Activated T-cell treated with anti-CD3 and anti-CD28 coated beads for 1 hour (primary cell): ENCODE data around the gene MT1G.
"Not testable (repeated sequence)": the region's sequence is repeated elsewhere in the genome, so short reads cannot be mapped to it uniquely, and the experiment has no call there.

Experiments used
- DNase-seq: peaks from one replicate; pipeline ENCODE4 v3.0.0-alpha.2; 2020; ENCODE audit warnings: low read depth

The MT1G gene

DNA sequence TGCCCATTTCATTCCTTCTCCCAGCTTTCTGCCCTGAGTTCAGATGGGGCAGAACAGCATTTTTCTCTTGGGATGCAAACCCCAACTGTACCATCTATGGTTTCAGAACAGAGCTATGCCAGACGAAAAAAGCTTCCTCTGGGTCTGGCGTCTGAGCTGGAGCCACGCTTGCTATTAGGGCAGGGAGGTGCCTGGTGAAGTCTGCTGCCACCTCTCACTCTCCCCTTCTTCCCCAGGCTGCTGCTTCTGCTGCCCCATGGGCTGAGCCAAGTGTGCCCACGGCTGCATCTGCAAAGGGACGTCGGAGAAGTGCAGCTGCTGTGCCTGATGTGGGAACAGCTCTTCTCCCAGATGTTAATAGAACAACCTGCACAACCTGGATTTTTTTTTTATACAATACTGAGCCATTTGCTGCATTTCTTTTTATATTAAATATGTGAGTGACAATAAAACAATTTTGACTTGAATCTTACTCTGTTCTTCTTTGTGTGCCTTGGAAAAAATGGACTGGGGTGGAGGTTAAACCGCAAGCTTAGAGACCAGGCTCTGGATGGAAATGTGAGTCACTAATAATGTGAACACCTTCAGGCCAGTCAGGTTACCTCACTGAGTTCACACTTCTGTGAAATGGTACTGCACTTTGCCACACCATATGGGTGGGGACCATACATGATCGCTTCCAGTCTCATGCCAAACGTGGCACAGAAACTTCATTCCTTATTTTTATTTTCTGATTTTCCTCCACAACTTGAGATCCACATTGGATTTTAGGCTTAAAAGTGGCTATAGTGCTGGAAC lies 31.1 kb downstream of the MT1G start:
- DNase-seq = no peak

- no peak for DNase-seq
Measured at GRCh38 chr16:56635441-56635967, 32.4 kb downstream of the MT1G start.

- DNase-seq = no peak
Measured at GRCh38 chr16:56634715-56635440, 33.0 kb downstream of the MT1G start.

DNA sequence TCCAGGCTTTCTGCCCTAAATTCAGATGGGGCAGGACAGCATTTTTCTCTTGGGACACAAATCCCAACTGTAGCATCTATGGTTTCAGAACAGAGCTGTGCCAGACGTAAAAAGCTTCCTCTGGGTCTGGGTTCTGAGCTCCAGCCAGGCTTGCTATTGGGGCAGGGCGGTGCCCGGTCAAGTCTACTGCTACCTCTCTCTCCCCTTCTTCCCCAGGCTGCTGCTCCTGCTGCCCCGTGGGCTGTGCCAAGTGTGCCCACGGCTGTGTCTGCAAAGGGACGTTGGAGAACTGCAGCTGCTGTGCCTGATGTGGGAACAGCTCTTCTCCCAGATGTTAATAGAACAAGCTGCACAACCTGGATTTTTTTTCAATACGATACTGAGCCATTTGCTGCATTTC lies 34.3 kb downstream of the MT1G start:
- no peak for DNase-seq

- DNase-seq = no peak
Measured at GRCh38 chr16:56632848-56633365, 35.0 kb downstream of the MT1G start.

DNA sequence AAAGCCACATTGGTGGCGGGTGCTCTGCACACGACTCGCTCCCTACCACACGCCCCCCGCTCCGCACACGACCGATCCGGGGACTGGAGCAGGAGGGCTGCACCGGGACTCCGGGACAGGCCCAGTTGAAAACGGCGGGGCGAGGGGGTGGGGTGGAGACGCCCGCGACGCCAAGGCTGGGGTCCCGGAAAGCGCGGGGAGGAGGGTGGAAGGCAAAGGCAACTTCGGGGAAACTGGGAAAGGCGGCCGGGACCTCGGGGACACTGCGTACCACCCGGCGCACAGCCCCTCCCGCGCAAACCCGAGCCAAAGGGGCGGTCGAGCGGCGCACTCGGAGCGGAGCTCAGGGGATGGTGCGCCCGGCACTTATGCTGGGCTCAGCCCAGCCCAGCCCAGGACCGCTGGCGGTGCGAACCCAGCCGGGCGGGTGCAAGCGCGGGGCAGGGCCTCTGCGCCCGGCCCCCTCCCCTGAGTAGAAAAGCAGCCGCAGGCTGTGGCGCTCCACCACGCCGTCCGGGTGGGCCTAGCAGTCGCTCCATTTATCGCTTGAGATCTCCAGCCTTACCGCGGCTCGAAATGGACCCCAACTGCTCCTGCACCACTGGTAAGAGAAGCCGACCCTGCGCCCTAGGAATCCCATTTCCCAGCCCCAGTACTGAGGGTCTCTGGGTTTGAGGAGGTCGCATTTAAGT lies 35.6 kb downstream of the MT1G start, which contains the start of gene MT1M:
Gene MT1M (plus strand): TSS at position 504 of the 692 bp plus-strand sequence. CDS start 73 bp downstream, at position 577.
- DNase-seq = no peak

GRCh38 chr16:56631832-56632155 lies 36.1 kb downstream of the MT1G start:
- DNase-seq = no peak

GRCh38 chr16:56631197-56631596 lies 36.7 kb downstream of the MT1G start:
- no peak for DNase-seq

DNA sequence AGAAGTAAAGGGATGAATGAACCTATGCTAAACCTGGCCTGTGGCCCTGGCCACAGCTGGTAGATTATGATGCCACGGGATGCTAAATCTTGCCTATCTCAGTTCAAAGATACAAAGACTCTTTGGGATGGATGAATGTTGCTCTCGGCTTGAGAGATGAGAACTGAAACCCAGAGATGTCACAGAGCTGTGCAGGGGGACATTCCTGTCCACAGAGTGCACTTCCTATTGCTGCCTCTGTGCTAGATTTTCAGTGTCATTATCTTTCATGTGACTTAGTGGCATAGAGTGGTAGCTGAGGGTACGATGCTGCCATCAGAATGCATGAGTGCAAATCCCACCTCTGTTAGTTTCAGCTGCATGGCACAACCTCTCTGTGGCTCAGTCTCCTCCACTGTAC lies 37.7 kb downstream of the MT1G start:
- no peak for DNase-seq

DNA sequence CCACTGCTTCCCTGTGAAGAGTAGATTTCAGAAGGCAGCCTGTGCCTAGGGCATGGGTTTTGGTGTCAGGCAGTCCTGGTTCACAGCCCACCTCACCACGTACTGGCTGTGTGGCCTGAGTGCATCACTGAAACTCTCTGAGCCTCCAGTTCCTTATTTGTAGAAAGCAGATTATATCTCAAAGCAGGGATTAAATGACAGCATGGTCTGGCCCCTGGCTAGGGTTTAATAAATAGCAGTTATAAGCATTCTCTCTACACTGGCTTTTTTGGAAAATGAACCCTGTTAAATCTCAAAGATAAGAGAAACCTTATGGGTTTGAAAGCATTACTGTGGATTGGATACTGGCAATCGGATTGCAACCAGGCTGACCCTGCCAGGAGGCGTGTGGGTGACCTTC lies 38.3 kb downstream of the MT1G start:
- no peak for DNase-seq

GRCh38 chr16:56628486-56629350 lies 39.1 kb downstream of the MT1G start:
- no peak for DNase-seq

- DNase-seq = no peak
Measured at GRCh38 chr16:56626685-56627084, 41.2 kb downstream of the MT1G start.

GRCh38 chr16:56625943-56626654 lies 41.8 kb downstream of the MT1G start:
- DNase-seq = no peak

GRCh38 chr16:56625140-56625942 lies 42.5 kb downstream of the MT1G start, which contains the start of gene MT1E:
TSS of gene MT1E (plus strand) at chr16:56625781. CDS start at chr16:56625852, 71 bp downstream.
- no peak for DNase-seq

DNA sequence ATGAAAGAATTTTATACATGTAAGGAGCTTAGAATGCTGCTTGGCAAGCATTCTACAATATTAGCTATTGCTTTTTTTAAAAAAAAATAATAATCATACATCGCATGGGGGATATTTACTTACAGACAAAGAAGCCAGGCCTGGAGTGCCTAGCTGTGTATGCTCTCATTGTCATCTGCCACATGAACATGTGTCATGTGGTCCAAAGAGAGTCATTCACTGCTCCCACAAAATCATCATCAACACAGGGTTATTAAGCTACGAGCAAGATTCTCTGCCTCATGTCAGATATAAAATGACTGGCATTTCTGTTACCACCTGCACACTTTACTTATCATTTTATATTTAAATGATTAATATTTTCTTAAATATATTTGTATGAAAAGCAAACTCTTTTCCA lies 44.2 kb downstream of the MT1G start:
- DNase-seq = no peak

GRCh38 chr16:56623184-56623583 lies 44.7 kb downstream of the MT1G start:
- DNase-seq = not testable (repeated sequence)

DNA sequence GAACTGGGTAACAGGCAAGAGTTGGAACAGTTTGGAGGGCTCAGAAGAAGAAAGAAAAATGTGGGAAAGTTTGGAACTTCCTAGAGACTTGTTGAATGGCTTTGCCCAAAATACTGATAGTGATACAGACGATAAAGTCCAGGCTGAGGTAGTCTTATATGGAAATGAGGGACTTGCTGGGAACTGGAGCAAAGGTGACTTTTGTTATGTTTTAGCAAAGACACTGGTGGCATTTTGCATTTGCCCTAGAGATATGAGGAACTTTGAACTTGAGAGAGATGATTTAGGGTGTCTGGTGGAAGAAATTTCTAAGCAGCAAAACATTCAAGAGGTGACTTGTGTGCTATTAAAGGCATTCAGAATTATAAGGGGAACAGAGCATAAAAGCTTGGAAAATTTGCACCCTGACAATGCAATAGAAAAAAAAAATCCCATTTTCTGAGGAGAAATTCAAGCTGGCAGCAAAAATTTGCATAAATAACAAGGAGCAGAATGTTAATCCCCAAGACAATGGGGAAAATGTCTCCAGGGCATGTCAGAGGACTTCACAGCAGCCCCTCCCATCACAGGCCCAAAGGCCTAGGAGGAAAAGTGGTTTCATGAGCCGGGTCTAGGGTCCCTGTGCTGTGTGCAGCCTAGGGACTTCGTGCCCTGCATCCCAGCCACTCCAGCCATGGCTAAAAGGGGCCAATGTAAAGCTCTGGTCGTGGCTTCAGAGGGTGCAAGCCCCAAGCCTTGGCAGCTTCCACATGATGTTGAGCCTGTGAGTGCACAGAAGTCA lies 46.0 kb downstream of the MT1G start:
- not testable (repeated sequence) for DNase-seq

DNA sequence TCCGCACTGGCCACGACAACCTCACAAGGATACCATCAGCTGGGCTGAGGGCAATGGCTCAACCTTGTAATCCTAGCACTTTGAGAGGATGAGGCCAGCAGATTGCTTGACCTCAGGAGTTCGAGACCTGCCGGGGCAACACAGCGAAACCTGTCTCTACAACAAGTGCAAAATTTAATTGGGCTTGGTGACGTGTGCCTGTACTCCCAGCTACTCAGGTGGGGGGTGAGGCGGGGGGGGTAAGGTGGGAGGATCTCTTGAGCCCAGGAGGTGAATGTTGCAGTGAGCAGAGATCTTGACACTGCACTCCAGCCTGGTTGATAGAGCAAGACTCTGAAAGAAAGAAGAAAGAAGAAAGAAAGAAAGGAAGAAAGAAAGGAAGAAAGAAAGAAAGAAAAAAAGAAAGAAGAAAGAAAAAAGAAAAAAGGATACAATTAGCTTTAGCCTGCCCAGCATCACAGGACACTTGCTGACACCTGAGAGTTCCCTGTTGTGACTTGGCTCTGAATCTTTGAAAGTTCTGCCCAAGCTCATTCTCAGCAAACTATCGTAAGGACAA lies 47.4 kb downstream of the MT1G start:
- no peak for DNase-seq

- DNase-seq = no peak
Measured at GRCh38 chr16:56618138-56618537, 49.7 kb downstream of the MT1G start.
